Mesenchymal stem cell (in vitro differentiated cells and primary cell): ENCODE results near the gene GAMT.
A peak's percentile ranks its signal among the peaks of the same experiment; 100 is the strongest.

Source experiments
- DNase-seq: peaks from one replicate; pipeline ENCODE4 v3.0.0-alpha.2; 2013
- H2AFZ ChIP-seq: one replicate; pipeline ENCODE4 v1.6.1; 2013; ENCODE audit warnings: low read depth, mild to moderate bottlenecking, control low read depth, inconsistent platforms, low read length, moderate library complexity
- H2AK5ac ChIP-seq: 2 replicates; pipeline ENCODE4 v1.6.1; 2013; ENCODE audit warnings: low read length, moderate library complexity, mild to moderate bottlenecking, inconsistent platforms; ENCODE audit not compliant: severe bottlenecking
- H2BK120ac ChIP-seq: one replicate; pipeline ENCODE4 v1.6.1; 2013; ENCODE audit warnings: low read depth, mild to moderate bottlenecking, inconsistent platforms, low read length, moderate library complexity
- H2BK12ac ChIP-seq, 2 experiments: one replicate each; pipeline ENCODE4 v1.6.1; 2013; ENCODE audit warnings: inconsistent platforms in 2 of 2, low read length in 2 of 2, mild to moderate bottlenecking in 2 of 2, moderate library complexity in 2 of 2, control low read depth in 1 of 2
- H2BK15ac ChIP-seq: one replicate; pipeline ENCODE4 v1.6.1; 2013; ENCODE audit warnings: mild to moderate bottlenecking, low read depth, inconsistent platforms; ENCODE audit not compliant: poor library complexity, severe bottlenecking
- H2BK5ac ChIP-seq: 2 replicates; pipeline ENCODE4 v1.6.1; 2013; ENCODE audit warnings: low read depth, mild to moderate bottlenecking, low read length, control low read depth, inconsistent platforms; ENCODE audit not compliant: poor library complexity, severe bottlenecking
- H3K14ac ChIP-seq, 2 experiments: one replicate each; pipeline ENCODE4 v1.6.1; 2013; ENCODE audit warnings: inconsistent platforms in 2 of 2, low read length in 2 of 2, control low read depth in 1 of 2, mild to moderate bottlenecking in 1 of 2, moderate library complexity in 1 of 2
- H3K18ac ChIP-seq, 2 experiments: one replicate each; pipeline ENCODE4 v1.6.1; 2013; ENCODE audit warnings: inconsistent platforms in 2 of 2, low read length in 2 of 2, control low read depth in 1 of 2, low read depth in 1 of 2, mild to moderate bottlenecking in 1 of 2
- H3K23ac ChIP-seq, 2 experiments: one replicate each; pipeline ENCODE4 v1.6.1; 2013; ENCODE audit warnings: inconsistent platforms in 2 of 2, low read length in 2 of 2, mild to moderate bottlenecking in 2 of 2, moderate library complexity in 2 of 2, control low read depth in 1 of 2
- H3K27ac ChIP-seq: 2 replicates; pipeline ENCODE4 v1.5.1; 2013; ENCODE audit warnings: mild to moderate bottlenecking, moderate library complexity, low read length, control low read depth, inconsistent platforms; ENCODE audit not compliant: poor library complexity, severe bottlenecking
- H3K27me3 ChIP-seq, 2 experiments: 2 replicates each; pipeline versions ENCODE4 v1.6.1 to v1.7.0; 2013; ENCODE audit warnings: low read length in 2 of 2, mild to moderate bottlenecking in 2 of 2, moderate library complexity in 2 of 2, control low read depth in 1 of 2, inconsistent platforms in 1 of 2; ENCODE audit not compliant: control insufficient read depth in 1 of 2, insufficient read depth in 1 of 2
- H3K36me3 ChIP-seq, 2 experiments: 2 replicates each; pipeline versions ENCODE4 v1.6.1 to v1.7.0; 2013; ENCODE audit warnings: low read length in 2 of 2, control low read depth in 1 of 2, inconsistent platforms in 1 of 2, low read depth in 1 of 2, mild to moderate bottlenecking in 1 of 2; ENCODE audit not compliant: insufficient read depth in 2 of 2, control insufficient read depth in 1 of 2
- H3K4ac ChIP-seq, 2 experiments: one replicate each; pipeline ENCODE4 v1.6.1; 2013; ENCODE audit warnings: inconsistent platforms in 2 of 2, low read length in 2 of 2, mild to moderate bottlenecking in 2 of 2, moderate library complexity in 2 of 2, control low read depth in 1 of 2, low read depth in 1 of 2
- H3K4me1 ChIP-seq: 2 replicates; pipeline ENCODE4 v1.6.1; 2013; ENCODE audit warnings: low read depth, low read length, control low read depth; ENCODE audit not compliant: control insufficient read depth, insufficient read depth
- H3K4me2 ChIP-seq: 2 replicates; pipeline ENCODE4 v1.6.1; 2013; ENCODE audit warnings: low read length, mild to moderate bottlenecking, inconsistent platforms; ENCODE audit not compliant: poor library complexity, severe bottlenecking
- H3K4me3 ChIP-seq, 2 experiments: 2 replicates each; pipeline versions ENCODE4 v1.5.1 to v1.7.0; 2013; ENCODE audit warnings: low read length in 2 of 2, mild to moderate bottlenecking in 2 of 2, control low read depth in 1 of 2, low read depth in 1 of 2; ENCODE audit not compliant: insufficient read depth in 1 of 2
- H3K79me1 ChIP-seq: replicated peaks from 2 replicates; pipeline ENCODE4 v1.6.1; 2013; ENCODE audit warnings: mild to moderate bottlenecking, control low read depth, low read length, inconsistent platforms; ENCODE audit not compliant: poor library complexity, severe bottlenecking
- H3K9ac ChIP-seq: 2 replicates; pipeline ENCODE4 v1.7.0; 2013; ENCODE audit warnings: mild to moderate bottlenecking, low read length, moderate library complexity
- H3K9me3 ChIP-seq: 2 replicates; pipeline ENCODE4 v1.7.0; 2013; ENCODE audit warnings: mild to moderate bottlenecking, low read length; ENCODE audit not compliant: control insufficient read depth
- H4K8ac ChIP-seq: one replicate; pipeline ENCODE4 v1.6.1; 2013; ENCODE audit warnings: inconsistent platforms, mild to moderate bottlenecking, low read length, moderate library complexity
- H4K91ac ChIP-seq: one replicate; pipeline ENCODE4 v1.6.1; 2013; ENCODE audit warnings: mild to moderate bottlenecking, low read length, inconsistent platforms
- WGBS: methylation state at CpG from one replicate; pipeline ENCODE4 v1.1.7; 2013; ENCODE audit warnings: mixed read lengths; 5-methylcytosine and 5-hydroxymethylcytosine counted together

Gene GAMT

GRCh38 chr19:1364070-1364704, 37.2 kb downstream of the GAMT start:
- Histone ChIP-seq H4K91ac (no peak overlapping the region), H3K79me1 (peaks cover 31% of the 10 kb centered on the region), H2AK5ac (no peak overlapping the region), H4K8ac (no peak overlapping the region), H3K9me3 (no peaks in the 10 kb centered on the region), H2AFZ (no peak overlapping the region), H2BK12ac (no peak overlapping the region), H3K23ac (no peak overlapping the region), H3K27ac (no peak overlapping the region), H3K14ac (no peak overlapping the region), H2BK120ac (no peak overlapping the region), H3K4me2 (no peak overlapping the region), H3K9ac (no peak overlapping the region), H3K4me3 (no peak overlapping the region), H3K36me3 (peaks cover 66 to 79% of the 10 kb centered on the region in 2 experiments), H3K18ac (no peak overlapping the region), H3K4me1 (peaks cover 24% of the 10 kb centered on the region), H3K4ac (no peak overlapping the region), H2BK15ac (no peak overlapping the region), H2BK5ac (no peak overlapping the region), H3K27me3 (no peaks in the 10 kb centered on the region)
- 92% methylated on average over 12 of the region's 15 CpGs for WGBS
- DNase-seq = peak; percentile 22

DNA sequence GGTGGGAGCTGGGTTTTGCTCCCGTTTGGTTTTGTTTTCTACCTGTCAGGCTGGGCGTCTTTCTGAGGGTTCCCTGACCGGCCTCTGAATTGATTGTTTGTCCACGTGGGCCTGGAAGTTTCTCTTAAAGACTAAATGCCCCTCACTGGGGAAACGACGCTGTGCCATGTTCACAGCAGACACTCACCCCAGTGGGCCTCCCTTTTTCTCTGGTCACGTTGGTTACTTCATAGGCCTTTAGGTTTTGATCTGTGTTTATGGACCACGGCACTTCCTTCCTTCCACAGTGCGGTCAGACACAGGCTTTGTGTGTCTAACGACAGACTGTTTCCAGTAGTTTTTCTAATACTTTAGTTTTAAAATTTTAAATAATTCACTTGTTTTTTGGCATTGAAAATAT, 37.7 kb downstream of the GAMT start:
- Histone ChIP-seq H3K9ac (no peak overlapping the region), H3K4me1 (peaks cover 24% of the 10 kb centered on the region), H3K23ac (no peak overlapping the region), H3K79me1 (peaks cover 30% of the 10 kb centered on the region), H2BK12ac (no peak overlapping the region), H3K14ac (no peak overlapping the region), H3K18ac (no peak overlapping the region), H2AFZ (no peak overlapping the region), H3K9me3 (no peaks in the 10 kb centered on the region), H3K27me3 (no peaks in the 10 kb centered on the region), H4K8ac (no peak overlapping the region), H3K4ac (no peak overlapping the region), H3K4me3 (no peak overlapping the region), H2BK15ac (no peak overlapping the region), H2BK120ac (no peak overlapping the region), H2BK5ac (no peak overlapping the region), H3K27ac (no peak overlapping the region), H3K36me3 (peaks cover 66 to 81% of the 10 kb centered on the region in 2 experiments), H3K4me2 (no peak overlapping the region), H4K91ac (no peak overlapping the region), H2AK5ac (peak overlapping the region; percentile 10)
- 95% methylated on average over 7 of the region's 10 CpGs for WGBS
- no peak for DNase-seq

DNA sequence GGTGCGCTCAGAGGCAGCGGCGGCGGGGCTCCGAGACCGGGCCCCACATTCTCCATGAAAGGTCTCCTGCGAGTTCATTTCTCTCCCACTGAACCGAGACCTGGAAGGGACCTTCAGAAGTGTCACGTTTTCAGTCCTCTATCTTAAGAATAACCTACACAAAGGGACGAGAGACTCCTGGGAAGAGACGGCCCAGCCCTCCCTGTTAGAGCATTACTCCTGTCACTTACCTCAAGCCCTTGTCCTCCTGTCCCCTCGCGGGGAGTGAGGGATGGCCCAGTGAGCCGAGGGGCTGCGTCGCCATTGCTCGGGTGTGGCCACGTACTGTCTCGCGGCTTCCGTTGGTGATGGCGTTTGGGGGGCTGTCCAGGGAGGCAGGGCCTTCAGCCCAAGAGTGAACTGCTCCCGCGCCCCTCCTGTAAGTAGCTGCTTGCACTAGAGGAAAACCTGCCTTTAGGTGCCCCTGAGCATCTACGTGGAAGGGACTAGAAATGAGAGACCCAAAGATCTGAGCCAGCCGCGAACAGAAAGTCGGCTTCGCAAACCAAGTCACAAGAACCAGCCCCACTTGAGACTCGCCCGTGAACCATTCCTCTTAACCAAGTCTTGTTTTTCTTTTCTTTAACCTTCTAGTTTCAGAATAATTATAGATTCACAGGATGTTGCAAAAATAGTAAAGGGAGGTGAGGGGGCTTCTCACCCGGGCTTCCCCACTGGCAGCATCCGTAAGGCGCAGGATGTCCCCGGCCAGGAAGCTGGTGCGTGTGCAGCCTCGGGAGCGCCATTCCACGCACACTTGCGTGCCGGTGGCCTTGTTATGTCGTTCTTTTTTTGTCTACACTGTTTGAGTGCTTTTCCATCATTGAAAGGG, 38.7 kb downstream of the GAMT start:
- no peak overlapping the region for H3K23ac ChIP-seq
- 97% methylated on average over 40 of the region's 42 CpGs for WGBS
- peak overlapping the region; percentile 80 for H2AK5ac ChIP-seq

More for the DNA sequence above, 38.7 kb downstream of the GAMT start:
- Histone ChIP-seq H3K4me2 (no peak overlapping the region), H3K9ac (no peak overlapping the region), H2BK15ac (no peak overlapping the region), H3K27me3 (no peaks in the 10 kb centered on the region), H3K4me3 (no peak overlapping the region), H3K14ac (no peak overlapping the region), H2BK120ac (no peak overlapping the region), H3K36me3 (peaks cover 61 to 83% of the 10 kb centered on the region in 2 experiments), H4K8ac (no peak overlapping the region), H3K79me1 (peaks cover 30% of the 10 kb centered on the region), H2BK12ac (no peak overlapping the region), H3K27ac (peak overlapping the region; percentile 37), H3K4me1 (peaks cover 24% of the 10 kb centered on the region), H3K9me3 (no peaks in the 10 kb centered on the region), H4K91ac (no peak overlapping the region), H2BK5ac (no peak overlapping the region), H2AFZ (no peak overlapping the region), H3K4ac (no peak overlapping the region), H3K18ac (no peak overlapping the region)
- no peak for DNase-seq
